Epithelial cell of proximal tubule (primary cell): Measurements from ENCODE around the gene CHCHD10. TPM values are rescaled to one million over a fixed set of nuclear protein-coding genes. Genes with fewer than 3 reads are reported as not detected.

Experiments
- DNase-seq: peaks from one replicate; pipeline ENCODE4 v3.0.0-alpha.2; 2011; ENCODE audit warnings: low read depth
- H3K4me3 ChIP-seq: 2 replicates; pipeline ENCODE4 v1.5.1; 2011; ENCODE audit warnings: low read depth, mild to moderate bottlenecking, low read length
- CTCF ChIP-seq: conservative IDR thresholded peaks from 2 replicates; pipeline ENCODE4 v1.5.1; 2012; ENCODE audit warnings: low read depth, mild to moderate bottlenecking, low read length
- total RNA-seq: library from RNA; depleted of rRNA; stranded (reverse); fragments of >200 nt; gene quantifications from 2 replicates; pipeline ENCODE4 v1.2.3, GENCODE V29; 2015

CHCHD10 gene
- total RNA-seq, 1 donor from 2014 or later = 37.1 TPM

GRCh38 chr22:23750367-23750713 is 17.4 kb downstream of the CHCHD10 start:
- H3K4me3 ChIP-seq = peak overlapping the region; percentile 69
- DNase-seq = no peak
- no peak for TF ChIP-seq CTCF

GRCh38 chr22:23749841-23750301 is 17.9 kb downstream of the CHCHD10 start:
- no peak for DNase-seq
- peak overlapping the region; percentile 69 for H3K4me3 ChIP-seq
- TF ChIP-seq CTCF = no peak

GRCh38 chr22:23745791-23746190 is 22.0 kb downstream of the CHCHD10 start:
- no peak overlapping the region for H3K4me3 ChIP-seq
- DNase-seq = no peak
- no peak for TF ChIP-seq CTCF

- H3K4me3 ChIP-seq = no peak overlapping the region
- DNase-seq = no peak
- no peak for TF ChIP-seq CTCF
Measured at GRCh38 chr22:23744485-23744884, 23.3 kb downstream of the CHCHD10 start.

DNA sequence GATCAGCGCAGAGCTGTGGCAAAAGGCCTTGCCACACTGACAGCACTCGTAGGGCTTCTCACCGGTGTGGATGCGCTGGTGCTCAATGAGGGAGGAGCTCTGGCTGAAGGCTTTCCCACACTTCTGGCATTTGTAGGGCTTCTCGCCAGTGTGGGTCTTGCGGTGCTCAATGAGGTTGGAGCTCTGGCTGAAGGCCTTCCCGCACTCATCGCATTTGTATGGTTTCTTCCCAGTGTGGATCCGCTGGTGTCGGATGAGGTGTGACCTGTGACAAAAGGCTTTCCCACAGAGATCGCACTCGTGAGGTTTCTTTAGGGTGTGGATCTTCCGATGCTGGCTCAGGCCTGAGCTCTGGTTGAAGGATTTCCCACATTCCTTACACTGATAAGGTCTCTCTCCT is 23.8 kb downstream of the CHCHD10 start:
- no peak for TF ChIP-seq CTCF

DNA sequence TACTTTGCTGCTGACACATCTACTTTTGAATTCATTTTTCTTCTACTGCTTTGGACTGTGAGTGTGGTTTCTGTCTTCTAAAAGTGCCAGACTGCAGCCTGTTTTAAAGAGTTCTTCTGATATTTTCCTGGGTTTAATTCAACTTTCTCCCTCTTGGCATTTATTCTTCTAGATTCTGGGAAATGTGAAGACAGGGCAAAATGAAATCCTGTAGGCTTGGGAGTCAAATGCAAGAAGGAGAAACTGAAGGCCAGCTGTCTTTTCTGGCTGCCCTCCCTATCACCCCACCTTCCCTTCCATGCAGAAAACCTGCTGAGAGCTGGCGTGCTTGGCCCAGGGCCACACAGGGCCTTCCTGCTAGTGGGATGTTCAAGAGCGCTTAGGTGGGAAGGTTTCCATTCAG is 24.5 kb downstream of the CHCHD10 start:
- no peak overlapping the region for H3K4me3 ChIP-seq
- TF ChIP-seq CTCF = no peak
- DNase-seq = no peak

More for the DNA sequence above, 23.8 kb downstream of the CHCHD10 start:
- no peak overlapping the region for H3K4me3 ChIP-seq
- no peak for DNase-seq

DNA sequence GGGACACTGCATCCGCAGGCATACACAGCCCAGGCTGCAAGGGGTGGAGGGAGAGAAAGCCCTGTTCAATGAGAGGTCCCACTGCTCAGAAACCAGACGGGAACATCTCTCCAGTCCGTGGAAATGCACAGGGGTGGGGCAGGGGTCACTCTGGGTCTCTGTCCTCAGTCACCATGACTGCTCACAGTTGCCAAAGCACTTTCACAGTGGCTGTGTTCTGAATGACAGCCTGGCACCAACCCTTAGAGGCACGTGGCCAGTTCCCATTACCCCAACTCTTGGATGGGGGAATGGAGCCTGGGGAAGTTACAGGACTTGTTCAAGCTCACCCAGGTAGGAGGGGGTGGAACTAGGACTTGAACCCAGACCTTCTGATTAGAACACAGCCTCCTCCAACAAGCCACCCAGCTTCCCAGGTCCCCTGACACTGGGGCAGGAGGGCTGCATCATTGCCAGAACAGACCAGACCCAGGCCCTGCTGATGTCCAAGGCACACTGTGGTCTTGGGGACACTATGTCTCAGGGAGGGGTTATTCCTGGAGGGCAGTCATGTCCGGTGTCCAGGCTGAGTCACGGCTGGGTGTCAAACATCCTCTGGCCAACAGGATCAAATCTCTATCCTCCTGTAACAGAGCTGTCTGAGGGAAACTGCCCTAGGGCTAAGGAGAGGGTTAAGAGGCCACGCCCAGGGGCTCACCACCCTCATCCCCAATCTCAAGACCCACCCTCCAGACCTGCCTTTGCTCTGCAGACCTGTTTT is 25.1 kb downstream of the CHCHD10 start:
- no peak for DNase-seq
- H3K4me3 ChIP-seq = no peak overlapping the region
- TF ChIP-seq CTCF = no peak
